Measurements from ENCODE around the gene NDUFS4. TPM values are rescaled to one million over a fixed set of nuclear protein-coding genes. Genes with fewer than 3 reads are reported as not detected.

The NDUFS4 gene
- total RNA-seq, 1 experiment from 2014 or later, result 92.9 TPM

GRCh38 chr5:53678981-53679660 lies 118.7 kb downstream of the NDUFS4 start:
- peaks cover 0 to 11% of the 10 kb centered on the region in 2 experiments; a peak in 2 of 4 replicates for H3K4me1 Mint-ChIP-seq
- no peaks in the 10 kb centered on the region for H3K79me2 ChIP-seq (ENCODE audit: insufficient read depth, low read length)
- no peak overlapping the region for H3K14ac ChIP-seq (ENCODE audit: insufficient read depth, low read length)
- no peak overlapping the region for H3K4me2 ChIP-seq (ENCODE audit: insufficient read depth, insufficient read length, low read length)
- H3K27me3 ChIP-seq (ENCODE audit: insufficient read depth, low read length), result no peaks in the 10 kb centered on the region
- H2AFZ ChIP-seq (ENCODE audit: low read length), result no peak overlapping the region
- H3K4me1 ChIP-seq (ENCODE audit: insufficient read depth, low read length), result no peaks in the 10 kb centered on the region
- no peak overlapping the region for H3K4me3 Mint-ChIP-seq
- no peak overlapping the region for H3K56ac ChIP-seq (ENCODE audit: insufficient read length, low read depth, low read length)
- no peak overlapping the region for H2BK12ac ChIP-seq (ENCODE audit: insufficient read length, low read depth, low read length)
- H3K27ac ChIP-seq (ENCODE audit: insufficient read length, low read depth, low read length), result no peak overlapping the region
- no peak for DNase-seq
- no peaks in the 10 kb centered on the region for H3K27me3 Mint-ChIP-seq (ENCODE audit: low read depth)
- no peak overlapping the region for H2BK120ac ChIP-seq (ENCODE audit: low read depth, low read length, poor library complexity, severe bottlenecking)
- no peak overlapping the region for H2AK5ac ChIP-seq (ENCODE audit: insufficient read length, low read length)
- no peak overlapping the region for H2BK5ac ChIP-seq (ENCODE audit: insufficient read length, low read length)
- TF ChIP-seq, protein P1, sequence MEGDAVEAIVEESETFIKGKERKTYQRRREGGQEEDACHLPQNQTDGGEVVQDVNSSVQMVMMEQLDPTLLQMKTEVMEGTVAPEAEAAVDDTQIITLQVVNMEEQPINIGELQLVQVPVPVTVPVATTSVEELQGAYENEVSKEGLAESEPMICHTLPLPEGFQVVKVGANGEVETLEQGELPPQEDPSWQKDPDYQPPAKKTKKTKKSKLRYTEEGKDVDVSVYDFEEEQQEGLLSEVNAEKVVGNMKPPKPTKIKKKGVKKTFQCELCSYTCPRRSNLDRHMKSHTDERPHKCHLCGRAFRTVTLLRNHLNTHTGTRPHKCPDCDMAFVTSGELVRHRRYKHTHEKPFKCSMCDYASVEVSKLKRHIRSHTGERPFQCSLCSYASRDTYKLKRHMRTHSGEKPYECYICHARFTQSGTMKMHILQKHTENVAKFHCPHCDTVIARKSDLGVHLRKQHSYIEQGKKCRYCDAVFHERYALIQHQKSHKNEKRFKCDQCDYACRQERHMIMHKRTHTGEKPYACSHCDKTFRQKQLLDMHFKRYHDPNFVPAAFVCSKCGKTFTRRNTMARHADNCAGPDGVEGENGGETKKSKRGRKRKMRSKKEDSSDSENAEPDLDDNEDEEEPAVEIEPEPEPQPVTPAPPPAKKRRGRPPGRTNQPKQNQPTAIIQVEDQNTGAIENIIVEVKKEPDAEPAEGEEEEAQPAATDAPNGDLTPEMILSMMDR (conservative IDR thresholded peaks at IDR 0.05), result no peak
- no peak overlapping the region for H3K23ac ChIP-seq (ENCODE audit: insufficient read length, low read depth, low read length)
- no peak overlapping the region for H4K91ac ChIP-seq (ENCODE audit: insufficient read length, low read depth, low read length)
- no peaks in the 10 kb centered on the region; a peak in 2 of 5 replicates for H3K9me3 Mint-ChIP-seq
- H4K8ac ChIP-seq (replicated peaks; ENCODE audit: insufficient read length, low read depth, low read length), result no peak overlapping the region
- H3K79me1 ChIP-seq (ENCODE audit: insufficient read depth, low read depth, low read length, poor library complexity, severe bottlenecking), result no peaks in the 10 kb centered on the region
- WGBS (ENCODE audit: extremely low coverage, insufficient read length, low lambda C conversion rate), result no CpG with 5 or more reads among the region's 3 CpGs
- H3K23me2 ChIP-seq (ENCODE audit: insufficient read length, low read depth, low read length, poor library complexity, severe bottlenecking), result no peaks in the 10 kb centered on the region
- no peak overlapping the region for H2BK15ac ChIP-seq (ENCODE audit: low read depth, low read length)
- no peak overlapping the region for H3K9ac ChIP-seq (ENCODE audit: extremely low read depth, insufficient read length, low read length)
- no peaks in the 10 kb centered on the region for H4K20me1 ChIP-seq (ENCODE audit: control insufficient read depth, insufficient read depth, insufficient read length)
- no peak overlapping the region for H4K5ac ChIP-seq (ENCODE audit: insufficient read length, low read depth, low read length)
- no peak overlapping the region for H3K4ac ChIP-seq (ENCODE audit: low read depth, low read length)
- H2BK20ac ChIP-seq (ENCODE audit: low read depth, low read length, poor library complexity, severe bottlenecking), result no peak overlapping the region
- no peak overlapping the region for H3T11ph ChIP-seq (ENCODE audit: low read length)
- H3K18ac ChIP-seq (ENCODE audit: insufficient read length, low read depth, low read length), result no peak overlapping the region
- H3K9me3 ChIP-seq (ENCODE audit: control insufficient read depth, low read depth, low read length), result no peaks in the 10 kb centered on the region
- peaks cover 4 to 10% (median 9%) of the 10 kb centered on the region in 3 experiments; a peak in 6 of 7 replicates for H3K36me3 Mint-ChIP-seq (ENCODE audit: insufficient read depth in 1 of 3, low read depth in 3 of 3)
- H3K27ac Mint-ChIP-seq, result no peak overlapping the region
